NB4 (cell line): Measurements from ENCODE around the gene TMEM63C.

ENCODE experiments used
- CTCF ChIP-seq: IDR thresholded peaks from one replicate; pipeline ENCODE4 v1.5.1; 2012; ENCODE audit warnings: low read depth, low read length
- MAX ChIP-seq: IDR thresholded peaks from 2 replicates; pipeline ENCODE4 v1.6.1; 2011; ENCODE audit warnings: low read depth, low read length
- MYC ChIP-seq: IDR thresholded peaks from 2 replicates; pipeline ENCODE4 v1.6.1; 2011; ENCODE audit warnings: low read depth, low read length

GRCh38 chr14:77206877-77207389 is 25.3 kb downstream of the TMEM63C start:
- no peak for TF ChIP-seq CTCF
- TF ChIP-seq MAX = no peak
- no peak for TF ChIP-seq MYC
